Measurements from ENCODE around the gene FARS2. TPM values are rescaled to one million over a fixed set of nuclear protein-coding genes. Genes with fewer than 3 reads are reported as not detected.

Gene FARS2
- total RNA-seq, 4 donors from 2014 or later, result 8.3 to 18.5 (median 13.0) TPM

DNA sequence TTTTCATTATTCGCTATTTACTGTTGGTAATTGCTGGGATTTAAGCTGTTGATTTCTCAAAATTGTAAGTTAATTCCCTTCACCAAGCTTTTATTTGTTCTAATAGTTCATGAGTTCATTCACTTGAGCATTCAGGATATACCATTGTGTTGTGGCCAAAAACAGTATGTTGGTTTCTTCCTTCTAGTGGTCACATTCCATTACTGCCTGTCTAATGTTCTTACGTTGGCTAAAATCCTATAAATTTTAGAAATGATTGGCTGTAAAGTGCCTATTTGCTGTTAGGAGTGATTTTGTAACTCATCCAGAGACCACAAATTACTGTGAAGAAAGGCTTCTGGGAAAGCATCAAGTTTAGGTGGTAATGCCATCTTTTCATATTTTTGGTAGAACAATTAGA, 76.3 kb downstream of the FARS2 start:
- Histone ChIP-seq H3K36me3 (no peaks in the 10 kb centered on the region), H3K4me3 (no peak overlapping the region), H3K4me1 (peaks cover 0 to 11% (median 2%) of the 10 kb centered on the region in 3 donors), H3K27ac (no peak overlapping the region), H3K27me3 (no peaks in the 10 kb centered on the region), H3K9me3 (no peaks in the 10 kb centered on the region)
- no peak for TF ChIP-seq POLR2A (IDR thresholded peaks at IDR 0.05)
- TF ChIP-seq, protein P1, sequence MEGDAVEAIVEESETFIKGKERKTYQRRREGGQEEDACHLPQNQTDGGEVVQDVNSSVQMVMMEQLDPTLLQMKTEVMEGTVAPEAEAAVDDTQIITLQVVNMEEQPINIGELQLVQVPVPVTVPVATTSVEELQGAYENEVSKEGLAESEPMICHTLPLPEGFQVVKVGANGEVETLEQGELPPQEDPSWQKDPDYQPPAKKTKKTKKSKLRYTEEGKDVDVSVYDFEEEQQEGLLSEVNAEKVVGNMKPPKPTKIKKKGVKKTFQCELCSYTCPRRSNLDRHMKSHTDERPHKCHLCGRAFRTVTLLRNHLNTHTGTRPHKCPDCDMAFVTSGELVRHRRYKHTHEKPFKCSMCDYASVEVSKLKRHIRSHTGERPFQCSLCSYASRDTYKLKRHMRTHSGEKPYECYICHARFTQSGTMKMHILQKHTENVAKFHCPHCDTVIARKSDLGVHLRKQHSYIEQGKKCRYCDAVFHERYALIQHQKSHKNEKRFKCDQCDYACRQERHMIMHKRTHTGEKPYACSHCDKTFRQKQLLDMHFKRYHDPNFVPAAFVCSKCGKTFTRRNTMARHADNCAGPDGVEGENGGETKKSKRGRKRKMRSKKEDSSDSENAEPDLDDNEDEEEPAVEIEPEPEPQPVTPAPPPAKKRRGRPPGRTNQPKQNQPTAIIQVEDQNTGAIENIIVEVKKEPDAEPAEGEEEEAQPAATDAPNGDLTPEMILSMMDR (IDR thresholded peaks at IDR 0.05), result no peak
- intact Hi-C loops (cut with DNase I), result no loop called here
- DNase-seq, result no peak
- WGBS, 2 donors, result 65 to 77% methylated on average over 2 of the region's 2 CpGs

DNA sequence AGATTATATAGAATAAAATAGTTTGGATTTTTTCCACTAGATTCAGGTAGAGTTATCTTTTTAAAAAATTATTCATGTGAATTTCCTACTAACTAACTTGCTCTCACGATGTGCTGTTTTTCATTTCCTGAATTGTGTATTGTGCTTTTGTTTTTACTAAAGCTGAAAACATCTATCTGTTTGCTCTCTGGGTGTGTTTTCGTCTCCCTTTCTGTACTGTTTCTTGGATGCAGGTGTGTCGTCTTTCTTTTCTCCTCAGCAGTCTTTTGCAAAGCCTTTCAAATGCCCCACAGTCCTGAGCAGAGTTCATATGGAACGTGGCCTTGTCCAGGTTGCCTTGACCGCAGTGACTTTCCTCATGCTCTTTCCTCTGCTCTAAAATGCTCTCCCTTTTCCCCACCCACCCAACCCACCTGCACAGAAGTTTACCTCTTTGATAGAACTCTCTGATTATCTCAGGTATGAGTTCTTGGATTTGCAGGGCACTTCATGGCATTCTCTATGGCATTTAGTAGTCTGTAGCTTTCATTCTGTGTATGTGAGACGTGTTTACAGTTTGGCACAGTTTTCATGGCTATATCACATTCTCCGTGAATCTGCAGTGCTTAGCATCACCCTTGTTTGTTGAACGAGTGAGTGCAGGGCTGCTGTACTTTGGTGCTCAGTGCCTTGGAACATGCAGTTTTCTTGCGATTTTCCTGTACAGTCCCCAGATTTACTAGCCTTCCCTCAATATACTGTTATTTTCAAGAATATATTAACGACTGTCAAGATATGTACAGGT, 77.1 kb downstream of the FARS2 start:
- H3K27ac ChIP-seq, result no peak overlapping the region
- intact Hi-C loops (cut with DNase I), result no loop called here

DNA sequence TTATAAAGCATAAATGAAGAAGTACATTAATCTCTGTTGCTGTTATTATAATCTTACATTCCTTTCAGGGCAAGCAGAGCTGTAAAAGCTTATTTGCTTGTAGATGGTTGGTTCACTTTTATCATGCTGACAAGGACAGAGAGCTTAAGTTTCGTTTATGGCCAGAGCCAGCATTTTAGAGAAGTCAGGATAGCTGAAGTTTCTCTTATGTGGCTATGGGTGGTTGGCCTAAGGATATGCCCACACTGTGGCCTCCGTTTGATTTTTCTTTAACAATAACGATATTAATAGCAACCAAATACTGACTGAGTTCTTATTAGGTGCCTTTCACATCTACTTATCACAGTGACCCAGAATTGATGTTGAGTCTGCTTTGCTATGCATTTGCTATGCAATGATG, 78.5 kb downstream of the FARS2 start:
- no peak overlapping the region for H3K27ac ChIP-seq
- no peak for DNase-seq
- TF ChIP-seq POLR2A (IDR thresholded peaks at IDR 0.05), result no peak
- intact Hi-C loops (cut with DNase I), result no loop called here
- H3K36me3 ChIP-seq, result no peaks in the 10 kb centered on the region
- H3K27me3 ChIP-seq, result no peaks in the 10 kb centered on the region
- no peak overlapping the region for H3K4me3 ChIP-seq
- H3K4me1 ChIP-seq, result peaks cover 0 to 5% (median 2%) of the 10 kb centered on the region in 3 donors
- no peaks in the 10 kb centered on the region for H3K9me3 ChIP-seq
- 59 to 73% methylated on average over 3 of the region's 3 CpGs for WGBS, 2 donors

More for the DNA sequence above, 77.1 kb downstream of the FARS2 start:
- H3K4me3 ChIP-seq, result no peak overlapping the region
- TF ChIP-seq, protein P1 (IDR thresholded peaks at IDR 0.05), result no peak
- no peak for TF ChIP-seq POLR2A (IDR thresholded peaks at IDR 0.05)
- WGBS, 2 donors, result 70 to 76% methylated on average over 10 of the region's 10 CpGs
- H3K4me1 ChIP-seq, result peaks cover 0 to 11% (median 2%) of the 10 kb centered on the region in 3 donors
- DNase-seq, result no peak
- H3K9me3 ChIP-seq, result no peaks in the 10 kb centered on the region
- no peaks in the 10 kb centered on the region for H3K36me3 ChIP-seq
- H3K27me3 ChIP-seq, result no peaks in the 10 kb centered on the region

DNA sequence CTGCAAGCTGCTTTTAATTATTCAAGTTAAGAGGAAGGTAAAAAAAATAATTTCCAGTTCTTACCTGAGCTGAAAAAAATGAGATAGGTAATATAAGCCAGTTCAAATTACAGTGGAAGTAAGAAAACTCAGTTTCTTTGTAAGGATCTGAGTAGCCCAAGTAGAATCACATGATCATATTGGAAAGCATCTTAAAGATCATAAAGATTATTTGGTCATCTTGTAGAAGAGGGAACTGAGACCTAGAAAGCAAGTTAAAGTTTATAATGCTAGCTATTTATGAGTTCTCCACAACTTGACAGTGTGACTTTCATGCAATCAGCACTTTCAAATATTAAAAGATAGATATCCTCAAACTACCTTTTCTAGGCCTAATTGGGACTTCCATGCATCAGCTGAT, 80.5 kb downstream of the FARS2 start:
- no peaks in the 10 kb centered on the region for H3K36me3 ChIP-seq
- DNase-seq, result no peak
- H3K4me3 ChIP-seq, result no peak overlapping the region
- H3K27ac ChIP-seq, result no peak overlapping the region
- H3K9me3 ChIP-seq, result no peaks in the 10 kb centered on the region
- intact Hi-C loops (cut with DNase I), result no loop called here
- TF ChIP-seq POLR2A (IDR thresholded peaks at IDR 0.05), result no peak
- TF ChIP-seq, protein P1 (IDR thresholded peaks at IDR 0.05), result no peak
- no peaks in the 10 kb centered on the region for H3K27me3 ChIP-seq
- H3K4me1 ChIP-seq, result peaks cover 0 to 2% (median 0%) of the 10 kb centered on the region in 3 donors

DNA sequence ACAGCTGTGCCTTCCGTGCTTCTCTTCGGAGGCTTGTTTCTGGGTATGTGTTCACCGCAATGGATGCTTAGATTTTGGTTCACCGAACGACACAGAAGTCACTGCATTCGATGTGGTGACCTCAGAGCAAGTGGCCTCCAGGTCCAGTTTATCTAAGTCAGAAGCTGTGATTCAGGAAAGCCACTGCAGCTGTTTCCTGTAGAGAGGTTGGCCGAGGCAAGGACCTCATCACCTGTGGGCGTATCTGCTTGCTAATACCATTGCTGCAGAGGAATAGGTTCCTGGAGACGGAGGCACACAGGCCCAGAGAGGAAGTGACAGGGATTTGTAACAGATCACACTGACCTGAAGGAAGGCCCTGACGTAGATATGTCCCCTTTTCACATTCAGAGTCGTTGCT, 82.7 kb downstream of the FARS2 start:
- 73 to 88% methylated on average over 7 to 11 of the region's 11 CpGs for WGBS, 2 donors
- intact Hi-C loops (cut with DNase I), result no loop called here
- DNase-seq, result no peak
- Histone ChIP-seq H3K4me1 (peaks cover 0 to 2% (median 0%) of the 10 kb centered on the region in 3 donors), H3K27me3 (no peaks in the 10 kb centered on the region), H3K27ac (no peak overlapping the region), H3K9me3 (no peaks in the 10 kb centered on the region), H3K4me3 (no peak overlapping the region), H3K36me3 (no peaks in the 10 kb centered on the region)
- TF ChIP-seq, protein P1 (IDR thresholded peaks at IDR 0.05), result no peak
- no peak for TF ChIP-seq POLR2A (IDR thresholded peaks at IDR 0.05)

Measured in esophagus squamous epithelium (tissue), 5 donors.